ENCODE results near the gene KAT2B.

GRCh38 chr3:20001932-20002331, 38.3 kb upstream of the KAT2B start:
- TF ChIP-seq SMC3 (conservative IDR thresholded peaks at IDR 0.05; ENCODE audit: poor library complexity) (no peak), MXI1 (conservative IDR thresholded peaks at IDR 0.05; ENCODE audit: poor library complexity, severe bottlenecking) (no peak), POLR2AphosphoS5 (IDR thresholded peaks at IDR 0.05) (no peak), EZH2 (IDR thresholded peaks at IDR 0.05; ENCODE audit: borderline replicate concordance, insufficient read depth, low read length, poor library complexity, severe bottlenecking) (no peak), CTCF (IDR thresholded peaks at IDR 0.05; ENCODE audit: poor library complexity, severe bottlenecking) (no peak), REST (IDR thresholded peaks at IDR 0.05; ENCODE audit: borderline replicate concordance) (no peak), TAF1 (IDR thresholded peaks at IDR 0.05; ENCODE audit: low read depth) (no peak), RAD21 (conservative IDR thresholded peaks at IDR 0.05) (no peak)

Measured in neural cell (in vitro differentiated cells).